CD8-positive, alpha-beta memory T cell (primary cell): Measurements from ENCODE around the gene KSR1. TPM values are rescaled to one million over a fixed set of nuclear protein-coding genes. Genes with fewer than 3 reads are reported as not detected.
"Not testable (repeated sequence)": the region's sequence is repeated elsewhere in the genome, so short reads cannot be mapped to it uniquely, and the experiment has no call there.

ENCODE experiments used
- CTCF ChIA-PET: fragments of 350-600 bp; sonication (Branson Sonifier 250); formaldehyde crosslinking; loops from one replicate; lab custom pipeline; 2021; ENCODE audit warnings: antibody characterized with exemption; lab: Charles Lee
- POLR2A ChIA-PET: fragments of 350-600 bp; sonication (Branson Sonifier 250); formaldehyde crosslinking; loops from one replicate; lab custom pipeline; 2021; ENCODE audit warnings: antibody characterized with exemption; lab: Charles Lee
- DNase-seq, 5 donors: peaks; one replicate each; pipeline versions ENCODE4 v3.0.0 to v3.0.0-alpha.2; 2020 to 2022; ENCODE audit warnings: mixed read lengths in 1 of 5
- H3K27ac ChIP-seq: one replicate; pipeline ENCODE4 v1.7.0; 2013; ENCODE audit warnings: low read depth, mild to moderate bottlenecking, low read length, moderate library complexity
- H3K27me3 ChIP-seq: 2 replicates; pipeline ENCODE4 v1.7.0; 2013; ENCODE audit warnings: low read length, mild to moderate bottlenecking; ENCODE audit not compliant: insufficient read depth, poor library complexity, severe bottlenecking
- H3K36me3 ChIP-seq: 2 replicates; pipeline ENCODE4 v1.7.0; 2013; ENCODE audit warnings: mild to moderate bottlenecking, low read length, moderate library complexity; ENCODE audit not compliant: insufficient read depth
- H3K4me1 ChIP-seq: 2 replicates; pipeline ENCODE4 v1.7.0; 2013; ENCODE audit warnings: mild to moderate bottlenecking, low read length, moderate library complexity; ENCODE audit not compliant: insufficient read depth
- H3K4me3 ChIP-seq: 2 replicates; pipeline ENCODE4 v1.7.0; 2013; ENCODE audit warnings: mild to moderate bottlenecking, low read length
- H3K9me3 ChIP-seq: 2 replicates; pipeline ENCODE4 v1.7.0; 2013; ENCODE audit warnings: mild to moderate bottlenecking, low read length
- H3K27ac Mint-ChIP-seq, 8 donors: one replicate each; pipeline ENCODE4 v1.8.0; 2020 to 2021; ENCODE audit warnings: mixed read lengths in 8 of 8, mild to moderate bottlenecking in 6 of 8, inconsistent platforms in 3 of 8, moderate library complexity in 3 of 8
- H3K27me3 Mint-ChIP-seq, 2 donors: one replicate each; pipeline ENCODE4 v1.8.0; 2020 to 2021; ENCODE audit warnings: mixed read lengths in 2 of 2, mild to moderate bottlenecking in 1 of 2, moderate library complexity in 1 of 2
- H3K36me3 Mint-ChIP-seq, 3 donors: one replicate each; pipeline ENCODE4 v1.8.0; 2020 to 2021; ENCODE audit warnings: mixed read lengths in 3 of 3, inconsistent platforms in 1 of 3, mild to moderate bottlenecking in 1 of 3
- H3K4me1 Mint-ChIP-seq, 3 donors: one replicate each; pipeline ENCODE4 v1.8.0; 2020 to 2021; ENCODE audit warnings: mixed read lengths in 3 of 3, inconsistent platforms in 1 of 3, mild to moderate bottlenecking in 1 of 3
- H3K4me3 Mint-ChIP-seq, 7 donors: one replicate each; pipeline ENCODE4 v1.8.0; 2020 to 2021; ENCODE audit warnings: mixed read lengths in 7 of 7, mild to moderate bottlenecking in 6 of 7, moderate library complexity in 4 of 7, inconsistent platforms in 2 of 7
- H3K9me3 Mint-ChIP-seq, 5 donors: one replicate each; pipeline ENCODE4 v1.8.0; 2020 to 2022; ENCODE audit warnings: mixed read lengths in 5 of 5, mild to moderate bottlenecking in 3 of 5, moderate library complexity in 2 of 5, inconsistent platforms in 1 of 5
- polyA plus RNA-seq: library from polyadenylated mRNA; unstranded; fragments of 300-500 nt; fragmentation: Illumina TruSeq; gene quantifications from one replicate; pipeline ENCODE4 v1.2.3, GENCODE V29; 2021
- total RNA-seq, 2 experiments: library from RNA; stranded (reverse); gene quantifications; one replicate each; pipeline ENCODE4 v1.2.3, GENCODE V29; 2021

Gene KSR1
- total and polyA plus RNA-seq, 3 experiments from 2014 or later = 2.9 to 26.9 (median 26.3) TPM

GRCh38 chr17:27414694-27415093 is 41.6 kb upstream of the KSR1 start:
- peaks cover 0 to 2% of the 10 kb centered on the region in 2 donors for H3K27me3 Mint-ChIP-seq
- no peak overlapping the region for H3K4me3 ChIP-seq
- H3K9me3 Mint-ChIP-seq = no peaks in the 10 kb centered on the region
- H3K27ac ChIP-seq = no peak overlapping the region
- no peaks in the 10 kb centered on the region for H3K9me3 ChIP-seq
- H3K4me1 Mint-ChIP-seq = no peaks in the 10 kb centered on the region
- ChIA-PET POLR2A (no interaction called here), CTCF (interaction anchor here (1.4 kb wide), 2 partner anchors 13 to 185 kb away, joined by 3 to 6 read pairs; no protein-coding TSS in a partner anchor)
- no peaks in the 10 kb centered on the region for H3K36me3 Mint-ChIP-seq
- no peaks in the 10 kb centered on the region for H3K36me3 ChIP-seq
- no peak overlapping the region for H3K4me3 Mint-ChIP-seq
- no peak overlapping the region for H3K27ac Mint-ChIP-seq
- DNase-seq = no peak
- H3K27me3 ChIP-seq = no peaks in the 10 kb centered on the region
- H3K4me1 ChIP-seq = no peaks in the 10 kb centered on the region

GRCh38 chr17:27415120-27415795 is 41.0 kb upstream of the KSR1 start:
- Histone ChIP-seq H3K4me3 (no peak overlapping the region), H3K36me3 (no peaks in the 10 kb centered on the region), H3K27me3 (no peaks in the 10 kb centered on the region), H3K4me1 (no peaks in the 10 kb centered on the region), H3K9me3 (no peaks in the 10 kb centered on the region), H3K27ac (no peak overlapping the region)
- Mint-ChIP-seq H3K27me3 (no peaks in the 10 kb centered on the region), H3K9me3 (no peaks in the 10 kb centered on the region), H3K4me1 (no peaks in the 10 kb centered on the region), H3K4me3 (no peak overlapping the region), H3K36me3 (no peaks in the 10 kb centered on the region), H3K27ac (no peak overlapping the region)
- ChIA-PET CTCF (no interaction called here), POLR2A (no interaction called here)
- DNase-seq = no peak

- Mint-ChIP-seq H3K4me1 (no peaks in the 10 kb centered on the region), H3K27ac (no peak overlapping the region), H3K36me3 (no peaks in the 10 kb centered on the region), H3K9me3 (no peaks in the 10 kb centered on the region), H3K27me3 (no peaks in the 10 kb centered on the region), H3K4me3 (no peak overlapping the region)
- H3K27ac ChIP-seq = no peak overlapping the region
- no peaks in the 10 kb centered on the region for H3K27me3 ChIP-seq
- H3K4me3 ChIP-seq = no peak overlapping the region
- CTCF ChIA-PET = no interaction called here
- H3K9me3 ChIP-seq = no peaks in the 10 kb centered on the region
- DNase-seq = no peak
- H3K4me1 ChIP-seq = no peaks in the 10 kb centered on the region
- no peaks in the 10 kb centered on the region for H3K36me3 ChIP-seq
- POLR2A ChIA-PET = no interaction called here
These were observed 38.5 kb upstream of the KSR1 start for GRCh38 chr17:27417596-27418365.

- H3K4me1 ChIP-seq = no peaks in the 10 kb centered on the region
- Mint-ChIP-seq H3K9me3 (no peaks in the 10 kb centered on the region), H3K27ac (no peak overlapping the region), H3K4me3 (no peak overlapping the region), H3K4me1 (no peaks in the 10 kb centered on the region), H3K27me3 (no peaks in the 10 kb centered on the region), H3K36me3 (no peaks in the 10 kb centered on the region)
- no peak overlapping the region for H3K27ac ChIP-seq
- no peaks in the 10 kb centered on the region for H3K36me3 ChIP-seq
- DNase-seq = no peak
- no peak overlapping the region for H3K4me3 ChIP-seq
- no peaks in the 10 kb centered on the region for H3K9me3 ChIP-seq
- CTCF ChIA-PET = no interaction called here
- POLR2A ChIA-PET = no interaction called here
- H3K27me3 ChIP-seq = no peaks in the 10 kb centered on the region
These were observed 38.0 kb upstream of the KSR1 start for GRCh38 chr17:27418366-27418615.

GRCh38 chr17:27419156-27419555 is 37.1 kb upstream of the KSR1 start:
- peak overlapping the region in 1 of 8 donors; percentile 70 for H3K27ac Mint-ChIP-seq
- no peaks in the 10 kb centered on the region for H3K4me1 Mint-ChIP-seq
- ChIA-PET CTCF (no interaction called here), POLR2A (no interaction called here)
- H3K27me3 Mint-ChIP-seq = no peaks in the 10 kb centered on the region
- Histone ChIP-seq H3K36me3 (no peaks in the 10 kb centered on the region), H3K4me3 (no peak overlapping the region), H3K4me1 (no peaks in the 10 kb centered on the region), H3K27ac (no peak overlapping the region), H3K27me3 (no peaks in the 10 kb centered on the region), H3K9me3 (no peaks in the 10 kb centered on the region)
- DNase-seq = no peak
- H3K9me3 Mint-ChIP-seq = no peaks in the 10 kb centered on the region
- H3K36me3 Mint-ChIP-seq = no peaks in the 10 kb centered on the region
- H3K4me3 Mint-ChIP-seq = no peak overlapping the region

- Mint-ChIP-seq H3K36me3 (no peaks in the 10 kb centered on the region), H3K27ac (peak overlapping the region in 2 of 8 donors; percentile 27 to 78), H3K4me3 (no peak overlapping the region), H3K27me3 (no peaks in the 10 kb centered on the region), H3K4me1 (no peaks in the 10 kb centered on the region), H3K9me3 (no peaks in the 10 kb centered on the region)
- Histone ChIP-seq H3K9me3 (no peaks in the 10 kb centered on the region), H3K4me3 (no peak overlapping the region), H3K4me1 (no peaks in the 10 kb centered on the region), H3K27me3 (no peaks in the 10 kb centered on the region), H3K27ac (no peak overlapping the region), H3K36me3 (no peaks in the 10 kb centered on the region)
- ChIA-PET CTCF (no interaction called here), POLR2A (no interaction called here)
- DNase-seq = no peak
These were observed 35.9 kb upstream of the KSR1 start for GRCh38 chr17:27420211-27420950.

GRCh38 chr17:27421111-27421510 is 35.1 kb upstream of the KSR1 start:
- Histone ChIP-seq H3K36me3 (no peaks in the 10 kb centered on the region), H3K4me1 (no peaks in the 10 kb centered on the region), H3K4me3 (no peak overlapping the region), H3K9me3 (no peaks in the 10 kb centered on the region), H3K27ac (no peak overlapping the region), H3K27me3 (no peaks in the 10 kb centered on the region)
- Mint-ChIP-seq H3K27ac (no peak overlapping the region), H3K9me3 (no peaks in the 10 kb centered on the region), H3K4me1 (no peaks in the 10 kb centered on the region), H3K4me3 (no peak overlapping the region), H3K27me3 (no peaks in the 10 kb centered on the region), H3K36me3 (no peaks in the 10 kb centered on the region)
- no peak for DNase-seq
- CTCF ChIA-PET = no interaction called here
- POLR2A ChIA-PET = no interaction called here

- H3K27me3 ChIP-seq, H3K4me3 ChIP-seq, H3K27ac Mint-ChIP-seq, DNase-seq, H3K4me1 ChIP-seq, H3K4me3 Mint-ChIP-seq, H3K4me1 Mint-ChIP-seq, H3K36me3 ChIP-seq, POLR2A ChIA-PET, CTCF ChIA-PET, H3K9me3 Mint-ChIP-seq, H3K27ac ChIP-seq, H3K9me3 ChIP-seq, H3K27me3 Mint-ChIP-seq, H3K36me3 Mint-ChIP-seq: not testable (repeated sequence)
These were observed 34.6 kb upstream of the KSR1 start for GRCh38 chr17:27421626-27422025.
